ENCODE data around the gene NFYC. TPM values are rescaled to one million over a fixed set of nuclear protein-coding genes. Genes with fewer than 3 reads are reported as not detected.

Gene NFYC
- total RNA-seq, 2 donors from 2014 or later, result 60.1 to 71.1 TPM

DNA sequence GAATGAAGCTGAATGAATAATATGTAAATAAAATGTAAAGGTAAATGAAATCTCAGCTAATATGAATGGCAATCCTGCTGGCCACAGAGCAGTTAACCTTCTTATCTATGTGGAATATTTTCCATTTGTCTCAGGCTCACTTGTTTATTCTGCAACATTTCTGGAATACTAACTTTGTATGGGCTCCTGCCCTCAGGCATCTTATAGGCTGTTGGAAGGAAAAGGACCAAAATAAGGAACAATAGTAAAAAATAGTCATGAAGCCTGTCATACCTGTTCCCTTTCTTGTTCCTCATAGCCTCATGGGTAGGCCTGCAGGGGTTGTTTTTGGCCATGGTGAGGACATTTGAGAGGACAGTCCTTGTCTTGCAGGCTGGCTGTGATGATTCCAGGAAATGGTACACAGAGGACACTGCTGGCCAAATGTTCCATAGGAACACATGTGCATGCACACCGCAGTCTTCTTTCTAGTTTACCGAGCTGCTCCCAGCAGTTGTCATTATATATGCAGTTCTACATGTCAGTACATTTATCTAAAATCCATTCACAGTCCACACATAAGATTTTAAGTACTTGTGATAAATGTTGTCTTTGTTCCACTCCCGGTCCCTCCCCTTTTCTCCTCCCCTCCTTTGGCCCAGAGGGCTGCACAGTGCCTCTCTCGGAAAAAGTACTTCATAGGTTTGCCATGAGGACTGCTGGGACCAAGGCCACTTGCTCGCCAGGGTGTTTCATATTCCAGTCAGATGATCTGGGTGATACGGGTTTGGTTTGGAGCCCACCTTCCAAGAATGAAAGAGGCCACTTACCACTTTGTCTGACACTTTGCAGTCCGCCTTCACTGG, 76.9 kb downstream of the NFYC start:
- intact Hi-C loops (cut with DNase I), result no loop called here
- ATAC-seq (peak in 1 of 2 donors; percentile 13), DNase-seq (no peak)

DNA sequence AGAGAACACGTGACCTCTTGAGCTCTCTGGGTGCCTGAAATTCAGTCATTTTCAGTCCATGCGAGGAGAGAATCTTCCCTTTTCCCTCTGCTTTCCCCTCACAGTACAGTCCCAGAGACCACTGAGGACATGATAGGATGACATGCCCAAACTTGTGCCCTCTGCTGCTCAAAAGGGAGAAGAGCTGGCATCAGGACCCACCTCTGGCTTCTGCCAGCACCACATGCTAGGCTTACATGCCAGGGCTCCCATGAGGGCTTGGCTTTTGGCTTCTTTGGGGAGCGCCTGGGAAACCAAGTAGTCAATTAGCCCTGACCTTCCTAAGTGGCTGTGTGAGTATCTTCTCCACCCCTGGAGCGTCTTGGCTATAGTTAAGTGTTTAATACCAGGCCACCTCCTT, 78.3 kb downstream of the NFYC start:
- no peak for DNase-seq
- ATAC-seq, result peak; percentile 13 to 51
- intact Hi-C loops (cut with DNase I), result loop anchor here (5.0 to 10.0 kb wide), 3 partner anchors 75 to 155 kb away; no protein-coding TSS in a partner anchor

GRCh38 chr1:40770296-40771070, 79.0 kb downstream of the NFYC start:
- DNase-seq, result no peak
- intact Hi-C loops (cut with DNase I), result loop anchor here (5.0 to 10.0 kb wide), 3 partner anchors 74 to 156 kb away; no protein-coding TSS in a partner anchor
- ATAC-seq, result no peak

- no peak for ATAC-seq
- no peak for DNase-seq
- intact Hi-C loops (cut with DNase I), result loop anchor here (5.0 to 10.0 kb wide), 3 partner anchors 72 to 158 kb away; no protein-coding TSS in a partner anchor
These were observed 80.8 kb downstream of the NFYC start for GRCh38 chr1:40772146-40772955.

DNA sequence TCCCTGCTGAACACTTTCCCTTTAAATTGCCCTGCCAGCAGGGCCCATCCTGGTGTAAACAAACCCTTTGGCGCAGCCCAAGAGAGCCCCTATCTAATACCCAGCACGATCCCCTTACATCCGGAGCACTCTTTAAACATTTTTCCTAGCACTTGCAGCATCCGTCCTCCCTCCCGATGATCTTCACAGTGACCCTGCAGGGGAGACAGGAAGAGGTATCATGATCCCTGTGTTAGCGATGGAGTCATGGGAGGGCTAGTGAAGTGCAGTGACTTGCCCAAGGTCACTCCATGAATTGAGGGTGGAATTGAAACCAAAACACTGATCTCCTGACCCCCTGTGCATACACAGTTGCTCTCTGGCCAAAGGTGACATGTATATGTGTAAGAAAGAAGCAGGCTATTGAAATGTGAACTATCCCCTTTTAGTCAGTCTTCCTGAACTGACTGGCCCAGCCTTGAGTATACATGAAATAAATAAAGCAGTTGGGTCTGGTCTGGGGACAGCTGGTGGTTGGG, 82.3 kb downstream of the NFYC start:
- intact Hi-C loops (cut with DNase I), result loop anchor here (5.0 to 10.0 kb wide), 3 partner anchors 71 to 159 kb away; no protein-coding TSS in a partner anchor
- DNase-seq, result no peak
- ATAC-seq, result peak in 1 of 2 donors; percentile 11

DNA sequence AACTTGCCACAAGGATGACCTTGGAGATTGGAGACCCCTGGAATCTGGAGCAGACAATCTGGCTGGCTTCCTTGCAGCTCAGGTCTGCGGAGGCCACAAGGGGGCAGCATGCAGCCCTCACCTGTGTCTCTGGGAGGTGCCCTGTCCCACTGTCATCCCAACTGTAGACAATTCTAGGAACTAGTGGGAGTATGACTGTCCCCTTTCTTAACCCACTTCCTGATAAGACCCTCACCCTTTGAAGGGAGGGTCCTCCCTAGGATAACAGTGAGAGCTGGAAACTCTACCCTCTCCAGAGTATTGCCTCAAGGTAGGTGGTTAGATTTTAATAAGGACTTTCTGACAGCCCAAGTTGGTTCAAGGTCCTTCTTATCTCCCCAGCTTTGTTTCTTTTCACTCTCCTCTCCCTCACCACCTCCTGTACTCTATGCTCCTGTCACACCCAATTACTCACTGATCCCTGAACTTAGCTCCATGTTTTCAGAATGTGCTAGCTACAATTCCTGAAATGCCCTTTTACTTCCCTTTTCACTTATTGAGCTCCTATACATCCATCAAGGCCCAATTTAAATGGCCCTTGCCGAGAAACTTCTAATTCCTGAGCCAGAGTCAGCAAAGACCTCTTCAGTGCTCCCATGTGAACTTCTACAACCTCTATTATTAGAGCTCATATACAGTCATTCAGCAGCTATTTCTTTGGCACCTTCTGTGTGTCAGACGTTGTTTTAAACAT, 82.9 kb downstream of the NFYC start:
- intact Hi-C loops (cut with DNase I), result loop anchor here (5.0 to 10.0 kb wide), 3 partner anchors 70 to 160 kb away; no protein-coding TSS in a partner anchor
- ATAC-seq, result peak; percentile 56 to 61
- DNase-seq, result peak; percentile 61

DNA sequence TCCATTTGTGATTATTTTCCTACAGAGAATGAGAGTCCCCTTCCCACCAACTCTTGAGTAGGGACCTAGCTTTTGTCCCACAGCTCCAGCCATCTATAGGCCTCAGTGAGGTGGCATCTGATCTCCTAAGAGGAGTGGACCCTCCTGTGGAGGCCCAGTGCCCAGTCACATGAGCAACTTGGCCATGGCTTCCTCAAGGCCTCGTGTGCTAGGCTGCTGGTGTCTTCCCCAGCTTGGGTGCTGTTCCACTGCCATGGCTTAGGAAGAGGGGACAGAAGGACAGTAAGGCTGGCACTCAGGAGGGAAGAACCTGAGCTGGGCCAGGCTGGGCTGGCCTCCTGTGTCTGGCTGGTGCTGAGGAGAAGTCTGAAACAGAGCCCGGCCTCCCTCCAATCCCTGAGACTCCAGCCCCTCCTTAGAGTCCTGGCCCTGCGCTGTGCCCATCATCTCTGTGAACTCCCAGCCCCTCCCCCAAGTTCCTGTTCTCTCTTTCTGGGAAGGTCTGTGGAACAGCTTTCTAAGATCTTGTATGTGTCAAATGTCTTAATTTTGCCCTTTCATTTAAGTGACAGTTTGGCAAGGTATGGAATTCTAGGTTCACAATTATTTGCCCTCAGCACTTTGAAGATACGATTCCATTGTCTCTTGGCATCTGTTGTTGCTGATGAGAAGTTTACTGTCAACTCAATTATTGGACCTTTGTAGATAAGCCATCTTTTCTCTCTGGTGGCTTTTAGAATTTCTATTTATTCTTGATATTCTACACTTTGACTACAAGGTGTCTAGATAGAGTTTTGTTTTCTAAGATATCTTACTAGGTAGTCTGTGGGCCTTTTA, 85.0 kb downstream of the NFYC start:
- intact Hi-C loops (cut with DNase I), result loop anchor here (10.0 kb wide), 2 partner anchors 68 to 162 kb away; no protein-coding TSS in a partner anchor
- DNase-seq (no peak), ATAC-seq (no peak)

DNA sequence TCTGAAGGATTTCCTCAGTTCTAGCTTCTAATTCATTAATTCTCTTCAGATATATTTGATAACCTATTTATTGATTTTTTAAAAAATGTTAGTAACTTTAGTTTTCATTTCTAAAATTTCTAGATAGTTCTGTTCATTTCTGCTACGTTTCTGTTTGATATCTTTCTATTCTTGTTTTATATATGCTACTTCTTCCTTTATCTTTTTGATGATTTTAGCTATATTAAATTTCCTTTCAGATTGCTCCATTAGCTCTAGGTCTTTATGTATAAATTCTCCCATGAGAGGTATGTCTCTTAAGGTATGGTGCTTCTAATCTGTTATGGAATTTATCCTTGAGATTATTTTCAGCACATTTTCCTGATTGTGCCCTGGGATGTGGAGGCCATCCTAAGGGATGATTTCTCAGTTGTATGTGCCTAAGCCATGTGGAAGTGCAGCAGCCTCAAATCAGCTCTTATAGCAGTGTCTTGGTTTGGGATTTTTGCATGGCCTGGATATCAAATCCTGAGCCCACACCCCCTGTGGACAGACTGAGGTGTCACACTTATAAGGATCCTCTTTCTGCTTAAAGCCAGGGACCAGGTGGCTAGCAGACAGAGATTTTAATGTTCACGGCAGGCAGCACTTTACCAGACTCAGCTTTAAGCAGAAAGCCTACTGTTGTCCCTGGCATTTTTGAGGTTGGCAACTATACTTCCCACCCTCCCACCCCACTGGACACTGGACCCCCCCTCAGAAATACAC, 85.9 kb downstream of the NFYC start:
- intact Hi-C loops (cut with DNase I), result loop anchor here (10.0 kb wide), 2 partner anchors 67 to 163 kb away; no protein-coding TSS in a partner anchor
- ATAC-seq (no peak), DNase-seq (no peak)

- intact Hi-C loops (cut with DNase I), result no loop called here
- no peak for ATAC-seq
- DNase-seq, result no peak
These were observed 89.4 kb downstream of the NFYC start for GRCh38 chr1:40780678-40781607.

DNA sequence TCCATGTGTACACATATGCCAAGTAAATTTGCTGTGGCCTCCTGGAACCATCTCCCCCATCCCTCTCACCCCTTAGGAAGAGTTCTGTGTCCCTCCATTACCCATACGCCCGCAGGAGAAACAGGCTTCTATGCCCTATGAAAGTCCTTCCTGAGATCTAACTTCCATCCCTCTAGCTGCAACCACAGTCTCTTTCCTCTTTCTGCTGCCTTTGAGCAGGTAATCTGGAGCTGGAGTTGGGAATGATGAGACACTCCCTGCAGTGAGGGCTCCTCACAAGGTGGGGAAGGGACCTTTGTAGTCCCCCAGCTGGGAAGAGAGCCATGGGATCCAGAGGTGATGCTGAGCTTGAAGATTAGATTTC, 90.1 kb downstream of the NFYC start:
- intact Hi-C loops (cut with DNase I), result no loop called here
- ATAC-seq, result no peak
- DNase-seq, result no peak

DNA sequence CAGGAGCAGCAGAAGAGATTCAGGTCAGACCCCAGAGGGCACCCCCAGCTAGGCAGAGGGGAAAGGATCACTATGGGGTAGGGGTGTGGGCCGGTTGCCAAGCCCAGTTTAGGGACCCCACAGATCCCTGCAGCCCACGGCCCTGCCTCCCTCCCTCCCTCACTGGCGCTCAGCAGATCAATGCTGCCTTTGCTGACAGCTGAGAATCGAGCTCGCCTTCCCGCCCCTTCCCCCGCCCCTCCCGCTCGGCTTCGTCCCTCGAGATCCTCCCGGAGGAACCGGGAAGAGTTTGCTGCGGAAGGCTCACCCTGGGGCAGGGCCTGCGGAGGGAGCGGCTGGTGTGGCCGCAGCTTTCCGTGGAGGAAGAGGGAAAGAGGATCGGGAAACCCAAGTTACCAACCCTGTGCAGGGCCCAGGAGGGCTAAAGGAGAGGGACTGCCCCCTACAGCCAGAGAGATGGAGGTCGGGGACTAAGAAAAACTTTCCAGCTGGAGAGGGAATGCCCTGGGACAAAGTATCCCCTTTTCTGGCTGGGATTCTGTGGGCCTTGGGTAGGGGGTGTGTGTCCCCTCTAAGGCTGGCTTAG, 91.0 kb downstream of the NFYC start:
- intact Hi-C loops (cut with DNase I), result no loop called here
- peak in 1 of 2 donors; percentile 24 for ATAC-seq
- DNase-seq, result no peak

GRCh38 chr1:40783001-40783905, 91.7 kb downstream of the NFYC start, which contains the start of gene KCNQ4:
KCNQ4 (plus strand) TSS chr1:40783787; CDS start chr1:40784094, 307 bp downstream.
- peak; percentile 55 for DNase-seq
- ATAC-seq, result peak; percentile 75 to 76
- intact Hi-C loops (cut with DNase I), result no loop called here

DNA sequence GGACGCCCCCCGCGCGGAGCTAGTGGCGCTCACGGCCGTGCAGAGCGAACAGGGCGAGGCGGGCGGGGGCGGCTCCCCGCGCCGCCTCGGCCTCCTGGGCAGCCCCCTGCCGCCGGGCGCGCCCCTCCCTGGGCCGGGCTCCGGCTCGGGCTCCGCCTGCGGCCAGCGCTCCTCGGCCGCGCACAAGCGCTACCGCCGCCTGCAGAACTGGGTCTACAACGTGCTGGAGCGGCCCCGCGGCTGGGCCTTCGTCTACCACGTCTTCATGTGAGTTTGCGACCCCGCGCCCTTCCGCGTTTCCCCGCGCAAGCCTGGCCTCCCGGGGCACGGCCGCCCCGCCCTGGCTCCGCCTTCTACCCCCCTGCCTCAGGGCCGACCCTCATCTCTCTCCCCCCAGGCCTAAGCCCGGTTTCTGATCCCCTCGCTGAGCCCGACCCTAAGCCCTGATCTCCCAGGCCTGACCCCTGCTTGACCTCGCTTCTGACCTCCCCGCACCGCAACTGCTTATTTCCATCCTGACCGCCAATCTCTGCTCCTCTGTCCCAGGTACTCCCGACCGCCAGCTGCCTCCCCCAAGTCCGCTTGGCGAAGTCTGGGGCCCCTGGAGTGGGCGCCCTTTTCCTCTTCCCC, 92.8 kb downstream of the NFYC start:
- DNase-seq, result no peak
- intact Hi-C loops (cut with DNase I), result no loop called here
- ATAC-seq, result peak; percentile 20 to 21

DNA sequence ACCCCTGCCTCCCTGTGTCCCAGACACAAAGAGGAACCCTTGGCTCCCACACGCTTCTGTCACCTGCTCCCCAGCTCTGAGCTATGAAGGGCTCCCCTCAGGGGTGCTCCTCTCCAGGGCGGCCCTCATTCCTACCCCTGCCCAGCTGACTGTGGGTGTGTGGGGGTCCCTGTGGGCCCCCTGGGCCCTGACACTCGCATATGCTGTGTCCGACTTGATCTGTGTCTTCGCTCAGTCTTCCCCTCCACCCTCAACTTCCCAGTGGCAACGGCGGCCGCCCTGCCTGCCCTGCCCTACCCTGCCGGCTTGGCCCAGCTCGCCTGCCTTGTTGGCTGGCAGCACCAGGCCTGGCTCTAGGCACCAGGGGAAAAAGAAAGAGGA, 93.3 kb downstream of the NFYC start:
- ATAC-seq (no peak), DNase-seq (no peak)
- intact Hi-C loops (cut with DNase I), result no loop called here

Data from left cardiac atrium (tissue), 4 donors.